RWPE1 (cell line): ENCODE measurements around the gene USO1.

ENCODE experiments used
- CTCF ChIA-PET: fragments of 350-600 bp; sonication (Branson Sonifier 250); formaldehyde crosslinking; extraction: SDS; loops from one replicate; lab custom pipeline; 2021; lab: Yijun Ruan, JAX
- POLR2A ChIA-PET: fragments of 400-600 bp; formaldehyde crosslinking; extraction: SDS; loops from one replicate; lab custom pipeline; 2020; ENCODE audit warnings: antibody characterized with exemption; ENCODE audit not compliant: low non-redundant PET; lab: Yijun Ruan, JAX
- DNase-seq: peaks from one replicate; pipeline ENCODE4 v3.0.0; 2012; ENCODE audit warnings: low spot score
- H3K27ac ChIP-seq: fragments of 450-650 bp; 2 replicates; pipeline ENCODE4 v1.5.1; 2017
- CTCF ChIP-seq: fragments of 450-650 bp; conservative IDR thresholded peaks from 2 replicates; pipeline ENCODE4 v1.5.1; 2017; ENCODE audit warnings: low read depth, mild to moderate bottlenecking

Gene USO1

DNA sequence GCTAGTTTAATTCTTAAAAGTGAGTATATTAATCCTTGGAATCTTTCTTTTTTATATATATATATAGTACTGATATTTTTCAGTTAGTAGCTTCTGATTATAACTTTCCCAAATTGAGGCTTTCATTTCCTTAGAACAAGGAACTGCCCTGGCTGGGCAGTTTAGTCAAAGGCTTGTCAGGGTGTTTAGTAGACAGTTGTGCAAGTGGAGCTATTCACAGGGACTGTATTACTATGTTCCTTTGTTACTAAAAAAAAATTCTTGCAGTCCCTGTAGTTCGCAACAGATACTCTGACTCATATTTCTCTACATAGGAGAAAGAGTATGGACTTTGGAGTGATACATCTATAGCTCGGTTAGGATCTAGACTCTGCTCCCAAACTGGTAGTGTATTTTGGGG, 20.8 kb downstream of the USO1 start:
- ChIA-PET POLR2A (no interaction called here), CTCF (interaction anchor here (0.6 kb wide), 1 partner anchor 38 kb away, joined by 5 read pairs; no protein-coding TSS in a partner anchor)
- peak; percentile 38 for DNase-seq
- H3K27ac ChIP-seq, result no peak overlapping the region
- TF ChIP-seq CTCF, result no peak

DNA sequence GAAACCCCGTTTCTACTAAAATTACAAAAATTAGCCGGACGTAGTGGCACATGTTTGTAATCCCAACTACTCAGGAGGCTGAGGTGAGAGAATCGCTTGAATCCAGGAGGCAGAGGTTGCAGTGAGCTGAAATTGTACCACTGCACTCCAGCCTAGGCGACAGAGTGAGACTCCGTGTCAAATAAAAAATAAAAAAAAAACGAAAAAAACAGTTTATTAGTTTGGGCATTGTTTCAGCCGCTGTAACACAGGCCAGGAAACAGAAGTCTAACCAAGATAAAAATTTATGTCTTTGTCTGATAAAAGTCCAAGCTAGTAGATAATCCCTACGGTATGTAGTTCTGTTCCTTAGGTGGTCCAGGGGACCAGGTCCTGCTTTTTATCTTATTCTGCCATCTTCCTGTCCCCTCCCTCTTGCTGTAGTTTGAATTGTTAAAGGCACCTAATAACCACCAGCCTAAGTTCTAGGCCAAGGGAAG, 21.4 kb downstream of the USO1 start:
- CTCF ChIA-PET, result interaction anchor here (0.6 kb wide), 1 partner anchor 38 kb away, joined by 5 read pairs; no protein-coding TSS in a partner anchor

DNA sequence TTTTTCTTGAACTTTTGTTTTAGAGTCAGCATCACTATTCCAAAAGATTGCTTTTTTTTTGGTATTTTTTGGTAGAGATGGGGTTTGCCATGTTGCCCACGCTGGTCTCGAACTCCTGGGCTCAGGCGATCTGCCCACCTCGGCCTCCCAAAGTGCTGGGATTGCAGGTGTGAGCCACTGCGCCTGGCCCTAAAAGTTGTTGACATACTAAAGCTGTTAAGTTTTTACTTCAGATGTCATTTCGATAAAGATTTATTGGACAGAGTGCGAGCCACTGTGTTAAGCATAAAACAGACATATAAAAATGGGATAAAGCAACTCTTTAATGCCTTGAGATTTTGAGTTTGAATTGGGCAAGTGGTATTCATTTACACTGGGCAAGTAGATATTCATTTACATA, 28.3 kb downstream of the USO1 start:
- CTCF ChIA-PET, result interaction anchor here (0.6 to 0.7 kb wide), 3 partner anchors 23 to 615 kb away, joined by 3 to 5 read pairs (median 3); no protein-coding TSS in a partner anchor

More for the DNA sequence above, 21.4 kb downstream of the USO1 start:
- POLR2A ChIA-PET, result no interaction called here
- no peak for TF ChIP-seq CTCF
- no peak overlapping the region for H3K27ac ChIP-seq
- DNase-seq, result no peak

GRCh38 chr4:75769036-75769435, 44.7 kb downstream of the USO1 start:
- no peak for TF ChIP-seq CTCF
- no peak for DNase-seq
- H3K27ac ChIP-seq, result no peak overlapping the region
- POLR2A ChIA-PET, result no interaction called here
- CTCF ChIA-PET, result no interaction called here

More for the DNA sequence above, 28.3 kb downstream of the USO1 start:
- no peak for DNase-seq
- H3K27ac ChIP-seq, result no peak overlapping the region
- POLR2A ChIA-PET, result no interaction called here
- no peak for TF ChIP-seq CTCF

DNA sequence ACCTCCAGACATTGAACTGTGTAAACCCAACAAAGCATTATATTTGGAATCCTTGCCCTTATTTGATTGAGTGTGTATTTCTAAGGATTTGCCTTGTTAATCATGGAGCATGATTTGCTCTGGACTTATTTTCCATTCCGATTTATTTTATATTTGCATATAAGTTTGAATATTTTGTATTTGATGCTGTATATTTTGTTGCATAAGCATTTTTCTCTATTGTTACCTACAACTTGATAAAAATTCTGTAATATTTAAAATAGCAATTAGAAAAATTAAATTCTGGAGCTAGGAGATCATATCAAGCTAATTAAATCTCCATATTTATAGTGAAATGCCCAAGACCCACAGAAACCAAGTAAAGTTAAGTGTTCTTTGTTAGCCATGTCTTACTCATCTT, 47.2 kb downstream of the USO1 start:
- ChIA-PET CTCF (no interaction called here), POLR2A (no interaction called here)
- no peak for TF ChIP-seq CTCF
- H3K27ac ChIP-seq, result no peak overlapping the region
- DNase-seq, result no peak

DNA sequence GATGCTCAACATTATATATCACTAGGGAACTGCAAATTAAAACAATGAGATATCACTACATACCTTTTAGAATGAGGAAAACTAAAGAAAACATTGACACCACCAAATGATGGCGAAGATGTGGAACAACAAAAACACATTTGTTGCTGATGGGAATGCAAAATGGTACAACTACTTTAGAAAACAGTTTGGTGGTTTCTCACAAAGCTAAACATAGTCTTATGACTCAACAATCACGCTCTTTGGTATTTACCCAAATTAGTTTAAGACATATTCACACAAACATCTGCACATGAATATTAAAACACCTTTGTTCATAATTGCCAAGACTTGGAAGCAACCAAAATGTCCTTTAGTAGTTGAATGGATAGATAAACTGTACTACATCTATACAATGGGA, 53.2 kb downstream of the USO1 start:
- no peak for DNase-seq
- no peak overlapping the region for H3K27ac ChIP-seq
- POLR2A ChIA-PET, result no interaction called here
- CTCF ChIA-PET, result interaction anchor here (0.6 to 0.8 kb wide), 2 partner anchors 23 to 272 kb away, joined by 3 read pairs; no protein-coding TSS in a partner anchor
- TF ChIP-seq CTCF, result no peak
